ENCODE measurements around the gene GHDC.
"Not testable (repeated sequence)": the region's sequence is repeated elsewhere in the genome, so short reads cannot be mapped to it uniquely, and the experiment has no call there.

Gene GHDC

DNA sequence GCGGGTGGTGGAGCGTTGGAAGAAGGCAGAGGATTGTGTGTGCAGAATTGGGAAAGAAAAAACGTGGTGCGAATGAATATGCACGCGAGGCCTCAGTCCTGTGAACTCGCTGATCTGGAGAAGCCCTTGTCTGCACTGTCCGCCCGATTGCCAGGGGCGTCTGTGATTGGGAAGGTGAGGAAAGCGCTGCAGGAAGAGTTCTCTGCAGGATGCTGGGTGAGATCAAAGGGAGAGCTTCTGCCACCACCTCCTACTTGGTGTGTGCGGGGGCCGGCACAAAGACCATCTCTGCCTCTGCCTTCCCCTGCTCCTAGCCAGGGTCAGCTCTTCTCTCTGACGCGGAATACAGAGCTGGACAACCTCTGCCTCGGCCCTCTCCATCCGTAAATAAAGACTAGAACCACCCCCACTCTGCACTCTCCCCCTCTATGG, 38.7 kb downstream of the GHDC start:
- H3K9me3 ChIP-seq (ENCODE audit: control insufficient read depth, low read length) = no peaks in the 10 kb centered on the region
- H3K27me3 ChIP-seq (replicated peaks; ENCODE audit: control insufficient read depth, insufficient read depth, low read length, poor library complexity, severe bottlenecking) = no peaks in the 10 kb centered on the region
- no peak for DNase-seq
- H3K4me1 ChIP-seq (ENCODE audit: control insufficient read depth, insufficient read depth, low read length, poor library complexity, severe bottlenecking) = peaks cover 11% of the 10 kb centered on the region
- peak overlapping the region; percentile 96 for H3K4me3 ChIP-seq (ENCODE audit: insufficient read depth, low read depth, low read length, poor library complexity, severe bottlenecking)
- no peak overlapping the region for H3K27ac ChIP-seq (ENCODE audit: insufficient read depth, low read length, poor library complexity, severe bottlenecking)
- no peaks in the 10 kb centered on the region for H3K36me3 ChIP-seq (ENCODE audit: control insufficient read depth, insufficient read depth, low read length)

- Histone ChIP-seq H3K4me3 (ENCODE audit: insufficient read depth, low read depth, low read length, poor library complexity, severe bottlenecking) (peak overlapping the region; percentile 96), H3K27ac (ENCODE audit: insufficient read depth, low read length, poor library complexity, severe bottlenecking) (peak overlapping the region; percentile 89), H3K4me1 (ENCODE audit: control insufficient read depth, insufficient read depth, low read length, poor library complexity, severe bottlenecking) (peaks cover 11% of the 10 kb centered on the region), H3K9me3 (ENCODE audit: control insufficient read depth, low read length) (no peaks in the 10 kb centered on the region), H3K27me3 (replicated peaks; ENCODE audit: control insufficient read depth, insufficient read depth, low read length, poor library complexity, severe bottlenecking) (no peaks in the 10 kb centered on the region), H3K36me3 (ENCODE audit: control insufficient read depth, insufficient read depth, low read length) (no peaks in the 10 kb centered on the region)
- peak in 1 of 3 donors; percentile 2 for DNase-seq
These were observed 40.2 kb downstream of the GHDC start for GRCh38 chr17:42153919-42154742.

- Histone ChIP-seq H3K27me3 (replicated peaks; ENCODE audit: control insufficient read depth, insufficient read depth, low read length, poor library complexity, severe bottlenecking) (no peaks in the 10 kb centered on the region), H3K36me3 (ENCODE audit: control insufficient read depth, insufficient read depth, low read length) (peaks cover 14% of the 10 kb centered on the region), H3K4me1 (ENCODE audit: control insufficient read depth, insufficient read depth, low read length, poor library complexity, severe bottlenecking) (no peaks in the 10 kb centered on the region), H3K4me3 (ENCODE audit: insufficient read depth, low read depth, low read length, poor library complexity, severe bottlenecking) (no peak overlapping the region), H3K9me3 (ENCODE audit: control insufficient read depth, low read length) (no peaks in the 10 kb centered on the region), H3K27ac (ENCODE audit: insufficient read depth, low read length, poor library complexity, severe bottlenecking) (no peak overlapping the region)
- no peak for DNase-seq
These were observed 47.2 kb downstream of the GHDC start for GRCh38 chr17:42146911-42147607.

DNA sequence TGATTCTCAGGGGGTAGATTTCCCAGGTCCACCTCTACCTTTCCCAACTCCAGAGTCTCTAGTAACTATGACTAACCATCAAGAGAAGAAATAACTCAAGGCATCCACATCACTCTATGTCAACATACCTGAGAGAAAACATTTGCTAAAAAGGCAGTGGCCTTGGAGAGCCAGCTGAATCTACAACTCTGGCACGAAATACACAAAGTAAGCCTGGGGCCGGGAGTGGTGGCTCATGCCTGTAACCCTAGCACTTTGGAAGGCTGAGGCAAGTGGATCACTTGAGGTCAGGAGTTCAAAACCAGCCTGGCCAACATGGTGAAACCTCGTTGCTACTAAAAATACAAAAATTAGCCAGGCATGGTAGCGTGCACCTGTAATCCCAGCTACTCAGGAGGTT, 51.2 kb downstream of the GHDC start:
- not testable (repeated sequence) for H3K27me3 ChIP-seq (replicated peaks; ENCODE audit: control insufficient read depth, insufficient read depth, low read length, poor library complexity, severe bottlenecking); H3K9me3 ChIP-seq (ENCODE audit: control insufficient read depth, low read length); H3K4me3 ChIP-seq (ENCODE audit: insufficient read depth, low read depth, low read length, poor library complexity, severe bottlenecking); H3K27ac ChIP-seq (ENCODE audit: insufficient read depth, low read length, poor library complexity, severe bottlenecking); DNase-seq; H3K4me1 ChIP-seq (ENCODE audit: control insufficient read depth, insufficient read depth, low read length, poor library complexity, severe bottlenecking)
- H3K36me3 ChIP-seq (ENCODE audit: control insufficient read depth, insufficient read depth, low read length) = peaks cover 22% of the 10 kb centered on the region

DNA sequence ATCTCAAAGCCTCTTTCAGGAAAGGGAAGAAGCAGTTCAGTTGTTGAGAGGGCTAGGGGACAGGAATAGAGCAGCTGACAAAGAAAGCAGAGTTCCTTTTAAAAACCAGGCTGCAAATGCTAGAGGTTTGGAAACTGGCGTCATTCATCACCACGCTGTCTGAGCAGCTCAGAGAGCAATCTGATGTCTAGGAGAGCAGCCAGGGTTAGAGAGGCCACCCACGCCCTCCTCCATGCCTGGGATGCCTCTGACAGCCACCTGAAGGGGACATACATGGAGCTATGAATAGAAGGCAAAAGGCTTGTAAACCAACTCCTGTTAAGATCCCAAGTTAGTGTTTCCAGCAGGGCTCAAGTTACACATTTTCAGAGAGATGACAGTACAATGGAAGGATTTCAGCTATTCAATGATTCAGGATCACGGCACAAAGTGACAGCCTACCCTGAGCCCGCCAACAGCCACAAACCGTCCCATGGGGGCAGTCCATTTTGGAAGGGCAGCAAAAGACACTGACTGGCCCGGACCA, 51.9 kb downstream of the GHDC start:
- no peak for DNase-seq
- Histone ChIP-seq H3K4me3 (ENCODE audit: insufficient read depth, low read depth, low read length, poor library complexity, severe bottlenecking) (no peak overlapping the region), H3K36me3 (ENCODE audit: control insufficient read depth, insufficient read depth, low read length) (peaks cover 22% of the 10 kb centered on the region), H3K27ac (ENCODE audit: insufficient read depth, low read length, poor library complexity, severe bottlenecking) (no peak overlapping the region), H3K27me3 (replicated peaks; ENCODE audit: control insufficient read depth, insufficient read depth, low read length, poor library complexity, severe bottlenecking) (no peaks in the 10 kb centered on the region), H3K4me1 (ENCODE audit: control insufficient read depth, insufficient read depth, low read length, poor library complexity, severe bottlenecking) (no peaks in the 10 kb centered on the region), H3K9me3 (ENCODE audit: control insufficient read depth, low read length) (no peaks in the 10 kb centered on the region)

DNA sequence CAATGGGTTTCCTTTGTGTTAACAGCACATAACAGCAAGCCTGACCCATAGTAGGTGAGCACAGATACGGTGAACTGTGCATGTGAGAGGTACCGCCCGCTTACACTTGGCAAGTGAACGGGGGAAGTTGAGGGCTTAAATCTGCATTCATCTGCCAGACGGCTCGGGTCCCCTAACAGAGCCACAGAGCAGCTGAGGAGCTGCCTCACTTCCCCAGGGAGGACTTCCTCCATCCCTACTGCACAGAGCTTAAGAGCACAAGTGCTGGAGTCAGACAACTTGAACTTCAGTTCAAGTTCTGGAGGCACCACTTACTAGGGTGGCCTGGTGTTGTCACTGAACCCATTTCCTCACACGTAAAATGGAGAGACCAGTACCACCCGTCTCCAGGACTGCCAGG, 52.9 kb downstream of the GHDC start:
- no peaks in the 10 kb centered on the region for H3K9me3 ChIP-seq (ENCODE audit: control insufficient read depth, low read length)
- no peaks in the 10 kb centered on the region for H3K27me3 ChIP-seq (replicated peaks; ENCODE audit: control insufficient read depth, insufficient read depth, low read length, poor library complexity, severe bottlenecking)
- no peak for DNase-seq
- peaks cover 26% of the 10 kb centered on the region for H3K36me3 ChIP-seq (ENCODE audit: control insufficient read depth, insufficient read depth, low read length)
- H3K27ac ChIP-seq (ENCODE audit: insufficient read depth, low read length, poor library complexity, severe bottlenecking) = no peak overlapping the region
- no peak overlapping the region for H3K4me3 ChIP-seq (ENCODE audit: insufficient read depth, low read depth, low read length, poor library complexity, severe bottlenecking)
- H3K4me1 ChIP-seq (ENCODE audit: control insufficient read depth, insufficient read depth, low read length, poor library complexity, severe bottlenecking) = no peaks in the 10 kb centered on the region

DNA sequence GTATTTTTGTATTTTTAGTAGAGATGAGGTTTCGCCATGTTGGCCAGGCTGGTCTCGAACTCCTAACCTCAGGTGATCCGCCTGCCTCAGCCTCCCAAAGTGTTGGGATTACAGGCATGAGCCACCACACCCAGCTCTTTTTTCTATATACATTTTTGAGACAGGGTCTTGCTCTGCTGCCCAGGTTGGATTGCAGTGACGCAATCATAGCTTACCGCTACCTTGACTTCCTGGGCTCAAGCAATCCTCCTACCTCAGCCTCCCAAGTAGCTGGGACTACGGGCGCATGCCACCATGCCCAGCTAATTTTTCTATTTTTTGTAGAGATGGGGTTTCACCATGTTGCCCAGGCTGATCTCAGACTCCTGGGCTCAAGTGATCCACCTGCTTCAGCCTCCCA, 53.6 kb downstream of the GHDC start:
- DNase-seq = not testable (repeated sequence)
- H3K36me3 ChIP-seq (ENCODE audit: control insufficient read depth, insufficient read depth, low read length) = peaks cover 28% of the 10 kb centered on the region

More for the DNA sequence above, 53.6 kb downstream of the GHDC start:
- H3K27ac ChIP-seq (ENCODE audit: insufficient read depth, low read length, poor library complexity, severe bottlenecking); H3K4me1 ChIP-seq (ENCODE audit: control insufficient read depth, insufficient read depth, low read length, poor library complexity, severe bottlenecking); H3K9me3 ChIP-seq (ENCODE audit: control insufficient read depth, low read length); H3K27me3 ChIP-seq (replicated peaks; ENCODE audit: control insufficient read depth, insufficient read depth, low read length, poor library complexity, severe bottlenecking); H3K4me3 ChIP-seq (ENCODE audit: insufficient read depth, low read depth, low read length, poor library complexity, severe bottlenecking): not testable (repeated sequence)

Measured in effector memory CD4-positive, alpha-beta T cell (primary cell).